Smooth muscle cell (in vitro differentiated cells): ENCODE data around the gene MEPE. TPM values are rescaled to one million over a fixed set of nuclear protein-coding genes. Genes with fewer than 3 reads are reported as not detected.
A peak's percentile ranks its signal among the peaks of the same experiment; 100 is the strongest.

Experiments
- DNase-seq: peaks from one replicate; lab custom pipeline; 2025; ENCODE audit not compliant: unreplicated experiment; lab: John Stamatoyannopoulos, UW
- H2AFZ ChIP-seq: fragments of 200-600 bp; sonication (generic); 2 replicates; pipeline ENCODE4 v1.6.0; 2016; ENCODE audit warnings: antibody characterized with exemption, low read depth, mild to moderate bottlenecking
- H3F3A ChIP-seq: fragments of 200-600 bp; sonication (generic); 2 replicates; pipeline ENCODE4 v1.6.0; 2017; ENCODE audit warnings: antibody characterized with exemption, low read depth
- H3K27ac ChIP-seq: fragments of 200-600 bp; sonication (generic); 2 replicates; pipeline ENCODE4 v1.5.1; 2016; ENCODE audit warnings: low read depth, mild to moderate bottlenecking
- H3K27me3 ChIP-seq: fragments of 200-600 bp; sonication (generic); 2 replicates; pipeline ENCODE4 v1.6.1; 2016; ENCODE audit warnings: low read depth, mild to moderate bottlenecking
- H3K36me3 ChIP-seq: fragments of 200-600 bp; sonication (generic); 2 replicates; pipeline ENCODE4 v1.5.1; 2016; ENCODE audit warnings: low read depth
- H3K4me1 ChIP-seq: fragments of 200-600 bp; sonication (generic); 2 replicates; pipeline ENCODE4 v1.5.1; 2016; ENCODE audit warnings: low read depth
- H3K4me2 ChIP-seq: fragments of 200-600 bp; sonication (generic); 2 replicates; pipeline ENCODE4 v1.6.0; 2016; ENCODE audit warnings: mild to moderate bottlenecking
- H3K4me3 ChIP-seq: fragments of 200-600 bp; sonication (generic); 2 replicates; pipeline ENCODE4 v1.5.1; 2016; ENCODE audit warnings: mild to moderate bottlenecking
- H3K79me2 ChIP-seq: fragments of 200-600 bp; sonication (generic); 2 replicates; pipeline ENCODE4 v1.6.0; 2016; ENCODE audit warnings: low read depth, mild to moderate bottlenecking
- H3K9ac ChIP-seq: fragments of 200-600 bp; sonication (generic); 2 replicates; pipeline ENCODE4 v1.6.0; 2016; ENCODE audit warnings: low read depth
- H3K9me3 ChIP-seq: fragments of 200-600 bp; sonication (generic); replicated peaks from 2 replicates; pipeline ENCODE4 v1.5.1; 2016; ENCODE audit warnings: low read depth
- H4K20me1 ChIP-seq: fragments of 200-600 bp; sonication (generic); 2 replicates; pipeline ENCODE4 v1.6.0; 2016; ENCODE audit warnings: low read depth
- CTCF ChIP-seq: fragments of 200-600 bp; sonication (generic); IDR thresholded peaks from 2 replicates; pipeline ENCODE4 v1.5.1; 2017; ENCODE audit warnings: borderline replicate concordance, mild to moderate bottlenecking, antibody characterized with exemption; ENCODE audit not compliant: insufficient read depth, poor library complexity, severe bottlenecking
- WGBS: methylation state at CpG from one replicate; pipeline ENCODE4 v1.1.7; 2016; ENCODE audit warnings: low lambda C conversion rate; 5-methylcytosine and 5-hydroxymethylcytosine counted together
- polyA plus RNA-seq: library from polyadenylated mRNA; unstranded; fragments of >200 nt; fragmentation: Nextera tagmentation; extraction: Ambion mirVana; gene quantifications from 2 replicates; pipeline ENCODE4 v1.2.1, GENCODE V29; 2016
- total RNA-seq: library from RNA; depleted of rRNA; stranded (reverse); fragments of >200 nt; gene quantifications from 2 replicates; pipeline ENCODE4 v1.2.3, GENCODE V29; 2014

The MEPE gene
- total and polyA plus RNA-seq, 2 experiments from 2014 or later = not detected

GRCh38 chr4:87819281-87819919, 13.4 kb upstream of the MEPE start:
- no peaks in the 10 kb centered on the region for H3K9me3 ChIP-seq
- no peaks in the 10 kb centered on the region for H3K79me2 ChIP-seq
- peak overlapping the region; percentile 74 for H3K27ac ChIP-seq
- WGBS = 59% methylated on average over 8 of the region's 8 CpGs
- DNase-seq = no peak
- no peaks in the 10 kb centered on the region for H3K27me3 ChIP-seq
- peak overlapping the region; percentile 84 for H2AFZ ChIP-seq
- no peaks in the 10 kb centered on the region for H3K4me1 ChIP-seq
- H3K9ac ChIP-seq = peak overlapping the region; percentile 45
- no peaks in the 10 kb centered on the region for H4K20me1 ChIP-seq
- no peaks in the 10 kb centered on the region for H3K36me3 ChIP-seq
- no peaks in the 10 kb centered on the region for H3F3A ChIP-seq
- peak overlapping the region; percentile 31 for H3K4me2 ChIP-seq
- H3K4me3 ChIP-seq = no peak overlapping the region
- no peak for TF ChIP-seq CTCF

DNA sequence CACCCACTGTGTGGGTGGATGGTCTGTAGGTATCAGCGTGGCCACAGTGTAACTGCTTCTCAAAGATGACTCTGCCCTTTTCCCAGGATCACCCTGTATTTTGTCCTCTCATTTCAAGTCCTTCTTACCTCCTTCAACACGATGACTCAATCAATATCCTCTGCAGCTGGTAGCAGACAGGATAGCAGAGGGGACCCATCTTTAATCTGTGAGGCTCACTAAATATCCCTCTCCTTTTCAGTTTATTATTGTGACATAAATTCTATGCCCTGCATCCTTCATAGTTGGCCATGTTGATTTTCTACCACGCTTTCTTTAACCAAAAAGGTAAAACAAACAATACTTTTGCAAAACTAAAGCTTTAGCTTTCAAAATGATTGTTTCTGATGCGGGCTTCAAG, 9.6 kb upstream of the MEPE start:
- Histone ChIP-seq H3K79me2 (no peaks in the 10 kb centered on the region), H3K9me3 (no peaks in the 10 kb centered on the region), H3K27ac (peak overlapping the region; percentile 52), H3K9ac (no peak overlapping the region), H3K4me3 (no peak overlapping the region), H4K20me1 (no peaks in the 10 kb centered on the region), H3K4me1 (no peaks in the 10 kb centered on the region), H3F3A (no peaks in the 10 kb centered on the region), H3K36me3 (no peaks in the 10 kb centered on the region), H2AFZ (peak overlapping the region; percentile 26), H3K27me3 (no peaks in the 10 kb centered on the region), H3K4me2 (no peak overlapping the region)
- WGBS = 75% methylated on average over 4 of the region's 4 CpGs
- TF ChIP-seq CTCF = no peak
- no peak for DNase-seq

GRCh38 chr4:87823724-87824123, 9.0 kb upstream of the MEPE start:
- Histone ChIP-seq H3F3A (no peaks in the 10 kb centered on the region), H3K4me1 (no peaks in the 10 kb centered on the region), H2AFZ (peak overlapping the region; percentile 26), H3K79me2 (no peaks in the 10 kb centered on the region), H3K9ac (no peak overlapping the region), H3K27me3 (no peaks in the 10 kb centered on the region), H3K27ac (peak overlapping the region; percentile 52), H3K4me2 (no peak overlapping the region), H3K4me3 (no peak overlapping the region), H3K36me3 (no peaks in the 10 kb centered on the region), H4K20me1 (no peaks in the 10 kb centered on the region), H3K9me3 (no peaks in the 10 kb centered on the region)
- DNase-seq = no peak
- TF ChIP-seq CTCF = no peak
- 70% methylated on average over 1 of the region's 1 CpG for WGBS

DNA sequence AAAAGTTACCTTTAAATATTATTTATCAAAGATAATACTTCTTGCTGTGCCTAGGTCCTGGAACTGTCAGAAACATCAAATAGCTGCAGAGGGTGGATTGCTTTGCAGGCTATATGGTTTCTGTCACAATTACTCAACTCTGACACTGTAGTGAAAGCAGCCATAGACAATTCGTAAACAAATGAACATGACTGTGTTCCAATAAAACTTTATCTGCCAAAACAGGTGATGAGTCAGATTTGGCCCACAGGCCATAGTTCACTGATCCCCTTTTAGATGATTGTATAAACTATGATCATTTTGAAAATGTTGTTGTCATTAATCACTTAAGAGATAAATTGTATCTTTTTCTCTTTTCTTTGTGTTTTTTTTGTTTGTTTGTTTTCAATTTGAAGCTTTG, 8.4 kb upstream of the MEPE start:
- Histone ChIP-seq H3K4me2 (no peak overlapping the region), H3K4me3 (no peak overlapping the region), H3K27ac (peak overlapping the region; percentile 52), H3K9me3 (no peaks in the 10 kb centered on the region), H2AFZ (no peak overlapping the region), H3K9ac (no peak overlapping the region), H3K79me2 (no peaks in the 10 kb centered on the region), H3K36me3 (no peaks in the 10 kb centered on the region), H4K20me1 (no peaks in the 10 kb centered on the region), H3F3A (no peaks in the 10 kb centered on the region), H3K4me1 (no peaks in the 10 kb centered on the region), H3K27me3 (no peaks in the 10 kb centered on the region)
- TF ChIP-seq CTCF = no peak
- DNase-seq = no peak
- 0% methylated on average over 1 of the region's 1 CpG for WGBS
